ENCODE data around the gene DHFR2.
"Not testable (repeated sequence)": the region's sequence is repeated elsewhere in the genome, so short reads cannot be mapped to it uniquely, and the experiment has no call there.

GRCh38 chr3:94044100-94044936, 18.4 kb downstream of the DHFR2 start:
- not testable (repeated sequence) for TF ChIP-seq POLR2AphosphoS5 (IDR thresholded peaks at IDR 0.05; ENCODE audit: low read depth, low read length); MAX (IDR thresholded peaks at IDR 0.05; ENCODE audit: low read depth); CTCF (IDR thresholded peaks at IDR 0.05); RXRA (IDR thresholded peaks at IDR 0.05; ENCODE audit: borderline replicate concordance, low read depth); PBX3 (IDR thresholded peaks at IDR 0.05); RFX5 (IDR thresholded peaks at IDR 0.05; ENCODE audit: low read length); SIN3A (IDR thresholded peaks at IDR 0.05; ENCODE audit: borderline replicate concordance, low read depth, low read length); EZH2phosphoT487 (IDR thresholded peaks at IDR 0.05; ENCODE audit: borderline replicate concordance, low read depth); FOXM1 (IDR thresholded peaks at IDR 0.05; ENCODE audit: low read depth); RAD21 (IDR thresholded peaks at IDR 0.05; ENCODE audit: low read length); MXI1 (IDR thresholded peaks at IDR 0.05; ENCODE audit: low read depth, low read length); ELF1 (IDR thresholded peaks at IDR 0.05); IRF3 (IDR thresholded peaks at IDR 0.05; ENCODE audit: low read depth, low read length); USF2 (IDR thresholded peaks at IDR 0.05; ENCODE audit: borderline replicate concordance, low read depth, low read length)

All from SK-N-SH (cell line).